Stimulated activated CD8-positive, alpha-beta memory T cell treated with anti-CD3 and anti-CD28 coated beads, Interleukin-7, amount 100 ng/mL, for 24 hours (primary cell): Measurements from ENCODE around the gene OVCH1.
"Not testable (repeated sequence)": the region's sequence is repeated elsewhere in the genome, so short reads cannot be mapped to it uniquely, and the experiment has no call there.

Experiments used
- DNase-seq: peaks from one replicate; pipeline ENCODE4 v3.0.0-alpha.2; 2020; ENCODE audit warnings: low read depth

The OVCH1 gene

GRCh38 chr12:29503283-29503682 is 5.8 kb upstream of the OVCH1 start:
- no peak for DNase-seq

GRCh38 chr12:29499235-29499634 is 1.7 kb upstream of the OVCH1 start:
- no peak for DNase-seq

- no peak for DNase-seq
Measured at GRCh38 chr12:29492891-29493290, 4.6 kb downstream of the OVCH1 start.

- no peak for DNase-seq
Measured at GRCh38 chr12:29486972-29487371, 10.5 kb downstream of the OVCH1 start.

- DNase-seq: no peak
Measured at GRCh38 chr12:29463198-29463597, 34.3 kb downstream of the OVCH1 start.

GRCh38 chr12:29460082-29460481 is 37.4 kb downstream of the OVCH1 start:
- no peak for DNase-seq

GRCh38 chr12:29455087-29455486 is 42.4 kb downstream of the OVCH1 start:
- DNase-seq: no peak

GRCh38 chr12:29451888-29452287 is 45.6 kb downstream of the OVCH1 start:
- DNase-seq: no peak

- no peak for DNase-seq
Measured at GRCh38 chr12:29448157-29448556, 49.3 kb downstream of the OVCH1 start.

GRCh38 chr12:29447285-29447975 is 50.1 kb downstream of the OVCH1 start:
- DNase-seq: no peak

- no peak for DNase-seq
Measured at GRCh38 chr12:29439506-29439905, 58.0 kb downstream of the OVCH1 start.

- no peak for DNase-seq
Measured at GRCh38 chr12:29438752-29439408, 58.6 kb downstream of the OVCH1 start.

GRCh38 chr12:29437575-29437974 is 59.9 kb downstream of the OVCH1 start:
- no peak for DNase-seq

GRCh38 chr12:29436815-29437214 is 60.7 kb downstream of the OVCH1 start:
- DNase-seq: not testable (repeated sequence)

GRCh38 chr12:29431513-29431912 is 66.0 kb downstream of the OVCH1 start:
- no peak for DNase-seq

GRCh38 chr12:29430716-29431044 is 66.8 kb downstream of the OVCH1 start:
- no peak for DNase-seq

GRCh38 chr12:29429999-29430715 is 67.3 kb downstream of the OVCH1 start:
- no peak for DNase-seq

GRCh38 chr12:29428633-29429032 is 68.9 kb downstream of the OVCH1 start:
- DNase-seq: no peak

GRCh38 chr12:29427964-29428363 is 69.5 kb downstream of the OVCH1 start:
- DNase-seq: no peak

GRCh38 chr12:29426498-29426897 is 71.0 kb downstream of the OVCH1 start:
- no peak for DNase-seq

GRCh38 chr12:29425722-29426121 is 71.8 kb downstream of the OVCH1 start:
- DNase-seq: no peak

- DNase-seq: no peak
Measured at GRCh38 chr12:29416748-29417147, 80.7 kb downstream of the OVCH1 start.

GRCh38 chr12:29415111-29415510 is 82.4 kb downstream of the OVCH1 start:
- DNase-seq: no peak
